GM12874 (cell line): ENCODE measurements around the gene OR12D2.

Source experiments
- TF ChIP-seq, protein P1 (sequence below): IDR thresholded peaks from 2 replicates; pipeline ENCODE4 v1.5.1; 2011; ENCODE audit warnings: low read depth, mild to moderate bottlenecking, control low read depth, low read length, moderate library complexity; ENCODE audit not compliant: insufficient read depth

The OR12D2 gene

DNA sequence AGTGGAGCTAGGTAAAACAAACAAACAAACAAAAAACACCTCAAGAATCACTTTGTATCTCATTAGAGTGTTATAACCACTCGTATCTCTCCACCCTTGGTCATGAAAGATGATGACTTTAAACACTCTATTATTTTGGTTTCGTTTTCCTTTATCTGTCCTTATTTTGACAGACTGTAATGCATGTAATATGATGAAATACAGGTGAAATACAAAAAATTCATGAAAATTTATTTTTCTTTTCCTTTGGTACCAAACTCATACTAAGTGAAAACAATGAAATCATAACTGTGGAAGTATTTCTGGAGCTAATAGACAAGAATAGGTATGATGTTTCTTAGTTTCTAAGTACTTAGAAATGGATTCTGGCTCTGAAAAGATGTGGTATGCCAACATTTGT lies 4.1 kb downstream of the OR12D2 start:
- TF ChIP-seq, protein P1, sequence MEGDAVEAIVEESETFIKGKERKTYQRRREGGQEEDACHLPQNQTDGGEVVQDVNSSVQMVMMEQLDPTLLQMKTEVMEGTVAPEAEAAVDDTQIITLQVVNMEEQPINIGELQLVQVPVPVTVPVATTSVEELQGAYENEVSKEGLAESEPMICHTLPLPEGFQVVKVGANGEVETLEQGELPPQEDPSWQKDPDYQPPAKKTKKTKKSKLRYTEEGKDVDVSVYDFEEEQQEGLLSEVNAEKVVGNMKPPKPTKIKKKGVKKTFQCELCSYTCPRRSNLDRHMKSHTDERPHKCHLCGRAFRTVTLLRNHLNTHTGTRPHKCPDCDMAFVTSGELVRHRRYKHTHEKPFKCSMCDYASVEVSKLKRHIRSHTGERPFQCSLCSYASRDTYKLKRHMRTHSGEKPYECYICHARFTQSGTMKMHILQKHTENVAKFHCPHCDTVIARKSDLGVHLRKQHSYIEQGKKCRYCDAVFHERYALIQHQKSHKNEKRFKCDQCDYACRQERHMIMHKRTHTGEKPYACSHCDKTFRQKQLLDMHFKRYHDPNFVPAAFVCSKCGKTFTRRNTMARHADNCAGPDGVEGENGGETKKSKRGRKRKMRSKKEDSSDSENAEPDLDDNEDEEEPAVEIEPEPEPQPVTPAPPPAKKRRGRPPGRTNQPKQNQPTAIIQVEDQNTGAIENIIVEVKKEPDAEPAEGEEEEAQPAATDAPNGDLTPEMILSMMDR, result no peak

DNA sequence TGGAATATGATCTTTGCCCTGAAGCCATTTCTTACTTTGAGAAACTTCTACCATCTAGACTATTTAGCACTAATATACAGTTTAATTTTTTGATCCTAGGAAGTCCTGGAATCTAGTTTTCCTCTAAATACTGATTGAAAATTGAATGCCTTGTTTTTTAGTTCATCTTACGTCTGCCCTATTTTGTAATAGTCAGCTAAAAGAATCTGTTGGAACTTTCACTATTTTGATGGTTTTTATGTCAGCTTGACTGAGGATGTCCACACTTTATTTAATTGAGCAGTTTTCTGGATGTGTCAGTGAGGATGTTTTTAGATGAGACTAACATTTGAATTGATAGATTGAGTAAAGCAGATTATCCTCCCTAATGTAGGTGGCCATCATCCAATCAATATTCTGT lies 8.4 kb downstream of the OR12D2 start:
- TF ChIP-seq, protein P1, result no peak

DNA sequence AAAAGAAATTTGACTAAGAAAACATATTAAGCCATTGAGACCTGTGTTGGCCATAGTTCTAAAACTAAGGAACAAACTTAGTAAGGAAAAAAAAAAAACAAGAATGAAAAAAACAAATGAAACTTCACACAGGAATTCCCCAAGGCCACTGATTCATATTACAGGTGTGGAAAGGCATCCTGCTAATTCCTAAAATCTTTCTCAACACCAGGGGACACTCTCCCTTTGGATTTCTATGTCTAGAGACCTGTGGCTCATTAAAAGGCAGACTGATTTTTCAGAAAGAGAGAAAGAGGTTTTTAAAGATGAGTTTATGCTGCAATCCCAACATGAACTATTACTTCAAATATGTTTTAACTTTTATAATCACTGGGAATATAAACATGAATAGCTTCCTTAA lies 19.2 kb downstream of the OR12D2 start, which contains the start of gene OR12D1:
Gene OR12D1 (plus strand): TSS at position 341 of the 400 bp plus-strand sequence.
- TF ChIP-seq, protein P1, result no peak

DNA sequence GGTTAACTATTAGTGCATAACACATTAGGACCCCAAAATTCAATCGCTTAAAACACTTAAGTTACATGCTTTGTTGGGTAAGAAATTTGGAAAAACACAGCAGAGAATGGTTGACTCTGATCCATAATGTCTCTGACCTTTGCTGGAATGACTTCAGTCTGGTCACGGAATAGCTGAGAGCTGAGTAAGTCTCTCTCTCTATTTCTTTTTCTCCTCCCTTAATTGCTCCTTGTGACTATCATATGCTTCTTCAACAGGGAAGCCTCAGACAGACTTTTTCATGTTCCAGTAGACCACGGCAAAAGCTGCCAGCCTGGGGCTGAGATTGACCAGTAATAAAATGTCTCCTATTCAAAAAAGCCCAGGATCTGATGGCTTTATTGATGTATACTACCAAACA lies 24.1 kb downstream of the OR12D2 start:
- TF ChIP-seq, protein P1, result no peak

DNA sequence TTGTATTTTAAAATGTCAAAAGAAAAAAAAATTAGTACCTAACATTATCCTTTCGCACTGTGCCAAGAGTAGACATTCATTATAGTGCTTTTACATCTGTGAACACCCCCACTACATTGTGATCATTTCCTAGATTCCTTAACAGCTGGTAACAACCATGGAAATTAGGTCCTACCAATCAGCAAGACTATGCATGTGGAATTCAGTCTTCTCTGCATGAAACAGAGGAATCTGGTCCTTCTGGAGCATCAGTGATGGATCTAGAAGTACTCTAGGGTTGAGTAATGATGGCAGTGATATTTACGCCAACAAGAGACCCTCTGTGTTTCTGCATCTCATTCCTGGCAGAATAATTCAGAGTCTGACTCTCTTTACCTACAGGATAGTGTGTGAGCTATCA lies 28.7 kb downstream of the OR12D2 start:
- TF ChIP-seq, protein P1, result no peak

DNA sequence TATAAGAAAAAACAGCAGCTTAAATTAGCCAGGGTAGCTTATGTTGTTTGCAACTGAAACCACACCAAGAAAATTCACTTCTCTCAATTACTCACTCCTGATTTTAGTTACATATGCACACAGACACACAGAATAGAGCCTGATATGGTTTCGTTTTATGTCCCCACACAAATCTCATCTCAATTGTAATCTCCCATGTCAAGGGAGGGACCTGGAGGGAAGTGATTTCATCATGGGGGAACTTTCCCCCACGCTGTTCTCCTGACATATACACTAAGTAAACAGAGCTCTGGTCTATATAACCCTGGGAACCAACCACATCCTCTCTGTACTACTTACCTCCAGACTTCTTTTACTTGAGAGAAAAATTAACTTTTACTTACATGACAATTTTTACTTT lies 29.1 kb downstream of the OR12D2 start:
- TF ChIP-seq, protein P1, result no peak

DNA sequence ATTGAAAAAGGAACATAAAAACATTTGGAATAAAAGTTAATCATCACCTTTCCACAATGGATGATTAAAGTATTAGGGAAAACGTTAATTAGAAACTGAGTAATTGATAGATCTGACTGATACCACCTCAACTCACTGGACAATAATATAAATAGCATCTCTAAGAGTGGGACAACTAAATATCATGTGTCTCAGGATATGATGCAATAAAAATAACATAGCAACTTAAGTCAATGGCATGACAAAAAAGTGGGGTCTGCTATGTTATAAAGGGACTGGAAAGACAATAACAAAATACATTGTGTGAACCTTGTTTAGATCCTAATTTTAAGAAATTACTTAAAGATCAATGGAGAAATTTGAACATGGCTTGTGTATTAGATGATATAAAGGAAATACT lies 29.6 kb downstream of the OR12D2 start:
- TF ChIP-seq, protein P1, result no peak

DNA sequence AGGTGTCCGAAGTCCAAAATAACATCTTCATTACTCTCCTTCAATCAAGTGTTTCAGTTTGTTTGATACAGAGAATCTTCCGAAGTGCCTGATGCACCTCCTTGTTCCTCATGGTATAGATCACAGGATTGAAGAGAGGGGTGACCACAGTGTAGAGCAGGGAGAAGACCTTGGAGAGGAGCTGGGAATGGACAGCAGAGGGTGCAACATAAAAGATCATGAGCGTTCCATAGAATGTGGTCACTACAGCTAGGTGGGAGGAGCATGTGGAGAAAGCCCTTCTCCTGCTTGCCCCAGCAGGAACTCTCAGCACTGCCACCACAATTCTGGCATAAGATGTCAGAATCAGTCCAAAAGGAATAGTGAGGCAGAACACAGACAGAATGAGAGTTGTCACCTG lies 31.2 kb downstream of the OR12D2 start:
- TF ChIP-seq, protein P1, result no peak
